ENCODE measurements around the gene SVBP.

SVBP gene

DNA sequence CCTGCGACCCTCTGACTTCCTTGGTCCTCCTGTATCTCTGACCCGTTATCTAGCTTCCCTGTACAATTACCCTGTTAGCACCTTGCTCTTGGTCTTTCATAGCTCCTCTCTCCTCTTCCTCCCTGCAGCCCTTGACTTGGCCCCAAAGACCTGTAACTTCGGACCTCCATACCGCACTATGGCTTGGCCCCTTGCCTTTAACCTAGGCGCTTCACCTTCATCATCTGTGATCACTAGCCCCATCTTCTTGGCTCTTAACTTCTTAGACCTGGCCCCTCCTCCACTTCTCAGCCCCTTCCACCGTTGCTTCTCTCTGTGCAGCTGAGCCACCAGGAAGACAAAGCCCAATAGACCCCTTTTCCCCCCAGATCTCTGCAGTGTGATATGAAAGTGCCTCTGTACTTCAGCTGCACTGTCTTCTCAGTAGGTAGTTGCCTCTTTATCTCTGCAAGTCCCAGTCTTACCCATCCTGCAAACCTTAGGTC lies 30.0 kb upstream of the SVBP start:
- peak; percentile 23 for DNase-seq
- Mint-ChIP-seq H3K4me3 (peak overlapping the region; percentile 88), H3K9me3 (peaks cover 2% of the 10 kb centered on the region), H3K27me3 (no peaks in the 10 kb centered on the region), H3K27ac (peak overlapping the region; percentile 78), H3K4me1 (peaks cover 29% of the 10 kb centered on the region), H3K36me3 (peaks cover 26% of the 10 kb centered on the region)
- CTCF ChIA-PET, result interaction anchor here (1.5 to 3.1 kb wide), 3 partner anchors 26 to 227 kb away, joined by 6 to 16 read pairs (median 7); no protein-coding TSS in a partner anchor

DNA sequence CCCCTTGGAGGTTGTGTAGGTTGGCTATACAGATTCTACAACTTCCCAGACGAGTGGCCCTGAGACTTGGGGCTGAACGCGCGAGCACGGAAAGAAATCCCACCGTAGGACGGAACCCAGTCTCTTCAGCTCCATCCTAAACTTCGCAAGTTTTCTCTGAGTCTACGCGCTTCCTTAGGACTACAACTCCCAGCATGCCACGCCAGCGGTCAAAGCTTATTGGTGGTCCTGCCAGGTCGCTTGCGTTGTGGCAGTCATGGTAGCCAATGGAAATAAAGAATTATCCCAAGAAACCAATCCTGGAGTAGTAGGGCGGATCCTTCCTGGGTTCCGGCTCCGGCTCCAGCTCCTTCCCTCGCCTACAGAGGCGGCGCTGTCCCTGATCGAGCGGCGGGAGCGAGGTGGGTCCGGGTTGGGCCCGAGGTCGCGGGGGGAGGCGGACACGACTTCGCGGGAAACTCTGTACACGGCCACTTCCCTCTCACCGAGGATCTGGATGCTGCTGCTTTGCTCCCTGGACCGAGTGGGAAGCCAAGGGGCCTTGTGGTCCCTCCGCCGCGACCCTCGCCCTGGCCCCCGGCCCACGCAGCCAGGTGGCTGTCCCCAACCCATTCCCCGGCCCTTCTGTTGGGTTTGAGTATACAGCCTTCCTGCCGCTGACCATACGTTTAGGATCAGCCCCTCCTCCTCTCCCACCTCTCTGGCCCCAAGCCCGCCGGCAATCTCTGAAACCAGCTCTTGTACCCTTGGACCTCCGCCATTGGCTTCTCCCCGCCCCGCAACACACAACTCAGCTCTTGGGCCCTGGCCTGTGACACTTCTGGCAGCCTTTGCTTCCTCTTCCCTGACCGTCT lies 29.3 kb upstream of the SVBP start, which contains the start of gene ZNF691:
ZNF691 (plus strand) TSS at position 357 of the 854 bp plus-strand sequence. CDS start 3,046 bp downstream, outside the sequence.
- peak within 1 kb of the TSS; percentile 88 for H3K4me3 Mint-ChIP-seq
- H3K27ac Mint-ChIP-seq, result peak within 1 kb of the TSS; percentile 78
- DNase-seq, result peak; percentile 95
- CTCF ChIA-PET, result interaction anchor here (1.2 to 3.1 kb wide), 6 partner anchors 26 to 227 kb away, joined by 3 to 16 read pairs (median 6); no protein-coding TSS in a partner anchor
- peaks cover 29% of the 10 kb centered on the region for H3K4me1 Mint-ChIP-seq
- H3K27me3 Mint-ChIP-seq, result no peaks in the 10 kb centered on the region
- peaks cover 2% of the 10 kb centered on the region for H3K9me3 Mint-ChIP-seq
- H3K36me3 Mint-ChIP-seq, result peaks cover 23% of the 10 kb centered on the region

DNA sequence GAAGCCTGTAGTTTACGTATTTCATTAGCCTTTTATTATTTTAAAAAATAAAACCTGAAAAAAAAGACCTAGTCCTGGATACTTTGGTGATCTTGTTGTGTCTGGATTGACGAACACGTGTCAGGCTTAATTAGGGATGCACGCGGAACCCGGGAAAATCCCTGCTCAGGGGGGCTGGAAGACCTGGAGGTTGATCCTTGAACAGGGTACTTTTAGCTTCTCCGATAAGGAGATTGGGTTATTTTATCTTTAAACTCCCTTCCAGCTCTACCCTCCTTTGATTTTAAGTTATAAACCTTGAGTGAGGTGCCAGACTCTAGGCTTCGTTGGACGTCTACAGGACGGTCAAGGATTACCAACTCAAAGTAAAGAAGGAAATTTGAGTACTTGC lies 28.7 kb upstream of the SVBP start:
- Mint-ChIP-seq H3K4me1 (peaks cover 29% of the 10 kb centered on the region), H3K27me3 (no peaks in the 10 kb centered on the region)
- CTCF ChIA-PET, result interaction anchor here (1.2 to 3.1 kb wide), 5 partner anchors 25 to 228 kb away, joined by 3 to 16 read pairs (median 7); no protein-coding TSS in a partner anchor

DNA sequence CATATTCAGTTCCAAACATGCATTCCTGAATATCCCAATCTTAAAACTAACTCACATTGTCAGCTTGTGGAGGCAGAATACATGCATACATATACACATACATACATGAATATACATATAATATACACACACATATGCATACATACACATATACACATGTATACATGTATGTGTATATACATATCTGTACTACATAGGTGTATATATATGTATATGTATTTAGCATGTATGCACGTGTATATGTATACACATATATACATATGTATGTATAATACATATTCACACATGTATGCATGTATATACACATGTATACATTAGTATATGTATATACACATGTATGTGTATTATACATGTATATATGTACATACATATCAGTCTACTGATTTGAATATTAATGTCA lies 28.0 kb upstream of the SVBP start:
- CTCF ChIA-PET, result interaction anchor here (0.8 kb wide), 1 partner anchor 83 kb away, joined by 5 read pairs; no protein-coding TSS in a partner anchor
- no peak for DNase-seq
- no peaks in the 10 kb centered on the region for H3K9me3 Mint-ChIP-seq
- peaks cover 10% of the 10 kb centered on the region for H3K36me3 Mint-ChIP-seq
- no peak overlapping the region for H3K4me3 Mint-ChIP-seq
- H3K27me3 Mint-ChIP-seq, result no peaks in the 10 kb centered on the region
- no peak overlapping the region for H3K27ac Mint-ChIP-seq
- H3K4me1 Mint-ChIP-seq, result peaks cover 29% of the 10 kb centered on the region

More for the DNA sequence above, 28.7 kb upstream of the SVBP start:
- peak; percentile 26 for DNase-seq
- H3K36me3 Mint-ChIP-seq, result peaks cover 17% of the 10 kb centered on the region
- no peak overlapping the region for H3K27ac Mint-ChIP-seq
- peaks cover 2% of the 10 kb centered on the region for H3K9me3 Mint-ChIP-seq
- peak overlapping the region; percentile 88 for H3K4me3 Mint-ChIP-seq

DNA sequence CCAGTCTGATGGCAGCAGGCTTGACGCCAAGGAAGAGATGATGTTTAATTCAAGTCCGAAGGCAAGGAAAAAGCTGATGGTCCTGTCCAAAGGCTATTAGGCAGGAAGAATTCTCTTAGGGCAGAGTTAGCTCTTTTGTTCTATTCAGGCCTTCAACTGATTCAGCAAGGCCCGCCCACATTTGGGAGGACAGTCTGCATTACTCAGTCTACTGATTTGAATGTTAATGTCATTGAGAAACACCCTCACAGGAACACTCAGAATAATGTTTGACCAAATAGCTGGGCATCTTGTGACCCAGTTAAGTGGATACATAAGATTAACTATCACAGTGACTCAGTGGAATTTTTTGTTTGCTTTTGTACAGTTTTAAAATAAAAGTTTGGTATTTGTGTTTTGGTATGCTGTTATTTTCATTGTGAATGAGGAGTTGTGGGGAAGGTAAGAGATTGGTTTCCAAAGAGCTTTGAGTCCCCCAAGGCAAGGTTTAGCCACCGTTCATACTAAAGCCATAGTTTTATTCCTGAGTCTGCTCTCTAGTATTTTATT lies 27.5 kb upstream of the SVBP start:
- Mint-ChIP-seq H3K27ac (no peak overlapping the region), H3K4me3 (no peak overlapping the region), H3K36me3 (peaks cover 7% of the 10 kb centered on the region), H3K27me3 (no peaks in the 10 kb centered on the region), H3K4me1 (peaks cover 28% of the 10 kb centered on the region), H3K9me3 (no peaks in the 10 kb centered on the region)
- CTCF ChIA-PET, result interaction anchor here (0.8 kb wide), 1 partner anchor 82 kb away, joined by 5 read pairs; no protein-coding TSS in a partner anchor
- no peak for DNase-seq

DNA sequence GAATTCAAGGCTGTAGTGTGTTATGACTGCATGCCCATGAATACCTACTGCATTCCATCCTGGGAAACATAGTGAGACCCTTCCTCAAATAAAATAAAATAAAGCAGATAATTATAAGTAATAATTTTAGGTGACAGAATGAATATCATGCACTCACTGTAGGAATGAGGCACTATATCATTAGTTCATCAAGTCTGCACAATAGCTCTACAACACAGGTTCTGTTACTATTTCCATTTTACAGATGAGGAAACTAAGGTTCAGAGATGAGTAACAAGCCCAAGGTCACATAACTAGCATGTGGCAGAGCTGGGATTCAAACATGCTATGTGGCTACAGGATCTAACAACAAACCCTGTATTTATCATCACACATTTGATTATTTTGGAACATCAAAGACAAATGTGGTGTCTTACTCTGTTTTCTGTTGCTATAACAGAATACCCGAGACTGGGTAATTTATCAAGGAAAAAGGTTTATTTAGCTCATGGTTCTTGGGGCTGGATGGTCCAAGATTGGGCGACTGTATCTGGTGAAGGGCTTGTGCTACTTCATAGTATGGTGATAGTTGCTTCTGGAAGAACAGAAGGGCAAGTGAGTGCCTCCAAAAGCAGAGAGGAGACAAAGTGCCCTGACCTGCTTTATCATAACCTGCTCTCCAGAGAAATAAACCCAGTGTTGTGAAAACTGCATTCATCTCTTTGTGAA lies 24.4 kb upstream of the SVBP start:
- peaks cover 3% of the 10 kb centered on the region for H3K36me3 Mint-ChIP-seq
- H3K27me3 Mint-ChIP-seq, result no peaks in the 10 kb centered on the region
- H3K4me1 Mint-ChIP-seq, result peaks cover 7% of the 10 kb centered on the region
- H3K27ac Mint-ChIP-seq, result no peak overlapping the region
- no peak overlapping the region for H3K4me3 Mint-ChIP-seq
- CTCF ChIA-PET, result no interaction called here
- no peaks in the 10 kb centered on the region for H3K9me3 Mint-ChIP-seq
- no peak for DNase-seq

DNA sequence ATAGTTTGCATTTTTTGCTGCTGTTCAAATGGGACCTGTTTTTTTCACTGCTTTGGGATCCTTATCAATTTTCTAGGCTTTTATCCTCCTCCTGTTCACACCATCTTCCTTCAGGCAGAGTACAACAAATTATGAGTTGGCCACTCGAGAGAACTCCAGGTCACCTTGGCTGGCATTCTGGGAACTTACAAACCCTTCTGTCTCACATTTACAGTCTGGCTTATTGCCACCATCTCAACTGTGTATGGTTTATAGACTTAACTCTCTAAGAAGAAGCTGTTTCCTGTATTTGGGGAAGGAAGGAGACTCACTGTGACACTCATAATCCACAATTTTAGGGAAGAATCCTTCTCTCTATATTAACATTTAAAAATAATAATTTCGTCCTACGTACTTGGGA lies 23.8 kb upstream of the SVBP start:
- Mint-ChIP-seq H3K4me1 (peaks cover 5% of the 10 kb centered on the region), H3K27ac (no peak overlapping the region), H3K9me3 (no peaks in the 10 kb centered on the region), H3K36me3 (peaks cover 3% of the 10 kb centered on the region), H3K4me3 (no peak overlapping the region), H3K27me3 (no peaks in the 10 kb centered on the region)
- CTCF ChIA-PET, result no interaction called here
- DNase-seq, result no peak

DNA sequence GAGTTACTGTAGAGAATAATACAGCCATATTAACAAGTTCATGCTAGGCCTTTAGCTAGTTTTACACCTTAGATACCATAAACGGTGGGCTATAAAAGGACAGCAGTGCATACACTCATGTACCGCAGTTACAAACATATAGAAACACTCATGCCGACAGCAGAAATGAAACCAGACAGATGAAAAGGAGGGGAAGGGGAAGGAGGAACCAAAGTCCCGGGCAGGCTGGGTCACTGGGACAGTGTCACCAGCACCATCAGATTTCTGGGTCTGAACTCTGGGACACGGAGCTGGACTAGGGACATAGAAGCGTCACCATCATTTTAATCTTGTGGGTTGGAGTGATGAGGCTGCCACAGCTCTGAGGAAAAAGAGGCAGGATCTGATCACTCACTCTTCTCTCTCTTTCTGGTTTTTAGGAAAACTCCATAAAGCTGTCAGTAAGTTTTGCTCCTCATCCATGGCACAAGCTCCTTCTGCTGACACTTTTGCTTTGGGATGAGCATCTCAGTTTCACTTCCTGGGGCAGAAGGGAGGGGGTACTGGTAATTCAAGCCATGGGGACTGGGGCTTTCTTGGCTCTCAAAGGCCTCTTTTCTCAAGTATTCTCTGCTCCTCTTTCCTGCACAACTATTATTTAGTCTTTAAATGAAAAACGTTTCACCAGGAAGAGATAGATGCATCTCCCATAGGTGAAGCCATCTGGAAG lies 21.4 kb upstream of the SVBP start:
- H3K27ac Mint-ChIP-seq, result no peak overlapping the region

DNA sequence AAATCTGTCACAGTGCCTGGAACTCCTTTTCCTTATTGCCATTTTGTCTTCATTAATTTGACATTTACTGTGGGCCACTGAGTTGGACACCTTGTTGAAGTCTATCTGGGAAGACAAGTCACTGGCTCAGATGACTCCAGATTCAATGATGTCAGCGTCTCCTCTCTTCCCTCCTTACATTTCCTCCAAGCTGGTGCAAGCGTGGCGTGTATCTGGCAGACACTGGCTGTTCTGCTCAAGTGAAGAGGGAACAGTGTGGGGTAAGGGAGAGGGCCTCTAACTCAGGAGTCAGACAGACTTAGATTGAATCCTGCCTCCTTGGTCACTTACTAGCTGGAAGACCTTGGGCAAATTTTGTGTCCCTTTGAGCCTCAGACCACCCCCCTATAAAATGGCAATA lies 20.5 kb upstream of the SVBP start:
- Mint-ChIP-seq H3K27ac (no peak overlapping the region), H3K9me3 (no peaks in the 10 kb centered on the region), H3K36me3 (no peaks in the 10 kb centered on the region), H3K4me3 (no peak overlapping the region), H3K27me3 (no peaks in the 10 kb centered on the region), H3K4me1 (no peaks in the 10 kb centered on the region)
- CTCF ChIA-PET, result no interaction called here
- DNase-seq, result no peak

More for the DNA sequence above, 21.4 kb upstream of the SVBP start:
- no peaks in the 10 kb centered on the region for H3K27me3 Mint-ChIP-seq
- no peak overlapping the region for H3K4me3 Mint-ChIP-seq
- no peak for DNase-seq
- CTCF ChIA-PET, result no interaction called here
- no peaks in the 10 kb centered on the region for H3K9me3 Mint-ChIP-seq
- H3K36me3 Mint-ChIP-seq, result peaks cover 3% of the 10 kb centered on the region
- no peaks in the 10 kb centered on the region for H3K4me1 Mint-ChIP-seq

DNA sequence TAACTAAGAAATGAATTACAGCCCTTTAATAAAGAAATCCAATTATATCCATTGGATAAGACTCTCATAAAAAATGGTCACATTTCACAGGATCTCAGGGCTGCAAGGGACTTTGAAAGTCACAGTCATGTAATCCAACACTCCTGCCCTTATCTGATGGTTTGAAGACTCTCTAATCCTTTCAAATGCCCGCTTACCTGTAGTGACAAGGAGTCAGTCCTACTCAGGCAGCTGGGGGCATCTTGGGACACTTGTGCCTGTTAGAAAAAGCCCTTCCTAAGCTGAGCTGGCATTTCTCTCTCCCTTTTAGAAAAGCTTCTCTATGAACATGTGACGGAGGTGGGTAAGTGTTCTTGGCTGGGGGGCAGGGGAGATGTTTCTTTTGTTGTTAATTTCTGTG lies 18.2 kb upstream of the SVBP start:
- CTCF ChIA-PET, result no interaction called here
- Mint-ChIP-seq H3K9me3 (no peaks in the 10 kb centered on the region), H3K36me3 (no peaks in the 10 kb centered on the region), H3K4me3 (no peak overlapping the region), H3K27me3 (no peaks in the 10 kb centered on the region), H3K27ac (no peak overlapping the region), H3K4me1 (no peaks in the 10 kb centered on the region)
- no peak for DNase-seq

DNA sequence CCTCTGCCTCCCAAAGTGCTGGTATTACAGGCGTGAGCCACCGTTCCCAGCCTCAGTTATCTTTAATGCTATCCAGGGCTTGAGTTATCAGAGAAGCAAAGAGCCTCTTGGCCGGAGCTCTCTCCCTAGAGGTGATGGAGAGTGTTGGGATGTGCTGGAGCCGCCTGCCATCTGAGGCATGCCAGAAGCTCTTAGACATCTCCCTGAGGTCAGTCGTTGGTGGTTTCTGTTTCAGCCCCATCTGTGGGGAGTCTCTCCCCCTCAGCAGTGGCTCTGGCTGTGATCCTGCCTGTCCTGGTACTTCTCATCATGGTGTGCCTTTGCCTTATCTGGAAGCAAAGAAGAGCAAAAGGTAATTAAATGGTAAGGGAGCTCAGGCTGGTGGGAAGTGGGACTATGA lies 17.6 kb upstream of the SVBP start:
- Mint-ChIP-seq H3K36me3 (no peaks in the 10 kb centered on the region), H3K9me3 (no peaks in the 10 kb centered on the region), H3K4me3 (no peak overlapping the region), H3K4me1 (no peaks in the 10 kb centered on the region), H3K27me3 (no peaks in the 10 kb centered on the region), H3K27ac (no peak overlapping the region)
- CTCF ChIA-PET, result interaction anchor here (0.9 kb wide), 1 partner anchor 239 kb away, joined by 3 read pairs; no protein-coding TSS in a partner anchor
- no peak for DNase-seq

DNA sequence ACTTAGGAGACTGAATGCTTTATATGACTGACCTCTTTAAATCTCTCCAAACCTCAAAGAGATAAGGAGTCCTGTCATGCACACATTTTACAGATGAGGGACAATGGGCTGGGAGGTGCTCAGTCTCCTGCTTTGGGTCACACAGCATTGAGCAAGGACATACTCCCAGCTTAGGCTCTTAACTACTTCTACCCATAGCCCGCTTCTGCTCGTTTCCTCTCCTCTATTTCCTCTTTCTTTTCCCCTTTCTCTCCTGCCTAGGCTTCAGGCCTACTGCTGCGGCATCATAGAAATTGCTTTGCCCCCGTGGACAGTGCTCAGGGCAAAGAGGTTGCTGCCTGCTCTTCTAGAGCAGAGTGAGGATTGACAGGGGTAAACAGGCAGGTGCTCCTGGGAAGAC lies 16.8 kb upstream of the SVBP start:
- no peaks in the 10 kb centered on the region for H3K4me1 Mint-ChIP-seq
- CTCF ChIA-PET, result no interaction called here
- H3K27ac Mint-ChIP-seq, result no peak overlapping the region

DNA sequence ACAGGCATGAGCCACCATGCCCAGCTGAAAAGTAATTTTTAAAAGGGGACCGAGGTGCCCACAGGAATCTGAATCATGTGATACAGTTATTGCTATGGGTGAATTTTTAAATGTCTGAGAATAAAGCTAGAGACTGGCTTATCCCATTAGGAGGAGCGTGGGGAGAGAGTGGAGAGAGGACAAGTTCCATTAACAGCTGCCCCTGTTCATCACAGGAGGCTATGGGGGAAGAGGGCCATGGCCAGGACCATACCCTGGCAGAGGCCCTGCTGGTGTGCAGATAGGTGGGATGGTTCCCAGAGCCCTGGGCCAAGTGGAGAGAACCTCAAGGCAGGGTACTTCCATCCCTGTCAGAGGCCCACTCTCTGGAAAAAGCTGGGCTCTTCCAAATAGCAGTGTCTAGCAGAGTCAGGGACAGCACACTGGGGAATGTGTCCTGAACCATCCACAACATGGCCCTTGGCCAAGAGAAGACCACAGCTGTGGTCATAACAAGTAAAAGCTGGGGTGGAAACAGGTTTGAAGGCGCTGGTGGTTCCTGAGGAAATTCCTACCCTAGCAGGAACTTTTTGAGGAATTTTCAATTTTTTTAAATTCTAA lies 15.5 kb upstream of the SVBP start:
- Mint-ChIP-seq H3K36me3 (no peaks in the 10 kb centered on the region), H3K4me1 (no peaks in the 10 kb centered on the region), H3K27ac (no peak overlapping the region), H3K9me3 (no peaks in the 10 kb centered on the region), H3K27me3 (no peaks in the 10 kb centered on the region), H3K4me3 (no peak overlapping the region)
- CTCF ChIA-PET, result interaction anchor here (0.6 kb wide), 1 partner anchor 1548 kb away, joined by 3 read pairs; no protein-coding TSS in a partner anchor
- no peak for DNase-seq

More for the DNA sequence above, 16.8 kb upstream of the SVBP start:
- Mint-ChIP-seq H3K36me3 (no peaks in the 10 kb centered on the region), H3K4me3 (no peak overlapping the region), H3K27me3 (no peaks in the 10 kb centered on the region), H3K9me3 (no peaks in the 10 kb centered on the region)
- DNase-seq, result no peak
